Endothelial cell of umbilical vein (primary cell): ENCODE data around the gene C3orf70. TPM values are rescaled to one million over a fixed set of nuclear protein-coding genes. Genes with fewer than 3 reads are reported as not detected.

Experiments
- BruUV-seq: library from RNA; stranded (reverse); fragments of 400-500 nt; replicated peaks from 2 replicates; lab custom pipeline; 2021; lab: Mats Ljungman, UMichigan
- CTCF ChIA-PET: fragments of 300-600, 350-600 bp; sonication (Branson Sonifier 250); formaldehyde crosslinking; loops from one replicate; lab custom pipeline; 2021; ENCODE audit warnings: antibody characterized with exemption, inconsistent platforms; lab: Charles Lee
- POLR2A ChIA-PET: fragments of 300-600, 350-600 bp; sonication (Branson Sonifier 250); formaldehyde crosslinking; loops from one replicate; lab custom pipeline; 2021; ENCODE audit warnings: antibody characterized with exemption, inconsistent platforms; lab: Charles Lee
- DNase-seq: peaks from one replicate; pipeline ENCODE4 v3.0.0-alpha.2; 2011; ENCODE audit warnings: low read depth, low spot score
- FAIRE-seq: peaks from 2 replicates; lab custom pipeline; 2011; peaks lifted over from hg19 to GRCh38; lab: Jason Lieb, UNC
- H2AFZ ChIP-seq: 2 replicates; pipeline ENCODE4 v1.6.0; 2012; ENCODE audit warnings: low read depth, low read length, control low read depth, inconsistent platforms
- H3K27ac ChIP-seq: 2 replicates; pipeline ENCODE4 v1.5.1; 2011; ENCODE audit warnings: low read depth, mild to moderate bottlenecking, control low read depth, low read length, moderate library complexity; ENCODE audit not compliant: insufficient read depth
- H3K27me3 ChIP-seq, 2 experiments: 2 replicates each; pipeline versions ENCODE4 v1.6.0 to v1.6.1; 2011; ENCODE audit warnings: low read length in 2 of 2, mixed read lengths in 1 of 2; ENCODE audit not compliant: control insufficient read depth in 2 of 2, insufficient read depth in 2 of 2
- H3K36me3 ChIP-seq, 2 experiments: 2 replicates in 1 of 2; 3 replicates in 1 of 2; pipeline ENCODE4 v1.5.1; 2011; ENCODE audit warnings: low read length in 2 of 2, mild to moderate bottlenecking in 1 of 2, moderate library complexity in 1 of 2; ENCODE audit not compliant: control insufficient read depth in 2 of 2, insufficient read depth in 2 of 2; ENCODE audit errors: extremely low read depth in 1 of 2
- H3K4me1 ChIP-seq: 3 replicates; pipeline ENCODE4 v1.5.1; 2011; ENCODE audit warnings: mild to moderate bottlenecking, low read length; ENCODE audit not compliant: control insufficient read depth, insufficient read depth; ENCODE audit errors: extremely low read depth
- H3K4me2 ChIP-seq: 2 replicates; pipeline ENCODE4 v1.6.1; 2011; ENCODE audit warnings: low read length, control low read depth, mixed read lengths; ENCODE audit not compliant: insufficient read depth
- H3K4me3 ChIP-seq, 3 experiments: fragments of 200-600 bp in 1 of 3; sonication (generic), shearing (Covaris generic) in 1 of 3; replicated peaks in 1 of 3; 2 replicates each; pipeline ENCODE4 v1.5.1; 2011 to 2016; ENCODE audit warnings: control low read depth in 3 of 3, low read length in 3 of 3, mild to moderate bottlenecking in 2 of 3, inconsistent platforms in 1 of 3, low read depth in 1 of 3, moderate library complexity in 1 of 3; ENCODE audit not compliant: insufficient read depth in 1 of 3
- H3K79me2 ChIP-seq: 2 replicates; pipeline ENCODE4 v1.6.0; 2012; ENCODE audit warnings: low read length, inconsistent platforms; ENCODE audit not compliant: control insufficient read depth, insufficient read depth
- H3K9ac ChIP-seq: replicated peaks from 2 replicates; pipeline ENCODE3; 2011; ENCODE audit warnings: low read length, control low read depth; ENCODE audit not compliant: insufficient read depth; ENCODE audit errors: extremely low read depth
- H3K9me1 ChIP-seq: replicated peaks from 3 replicates; pipeline ENCODE4 v1.6.0; 2011; ENCODE audit warnings: mild to moderate bottlenecking, low read length; ENCODE audit not compliant: control insufficient read depth, insufficient read depth; ENCODE audit errors: extremely low read depth
- H3K9me3 ChIP-seq: replicated peaks from 2 replicates; pipeline ENCODE4 v1.5.1; 2012; ENCODE audit warnings: low read length, inconsistent platforms; ENCODE audit not compliant: control insufficient read depth, insufficient read depth
- H4K20me1 ChIP-seq: replicated peaks from 2 replicates; pipeline ENCODE3; 2011; ENCODE audit warnings: mild to moderate bottlenecking, low read length; ENCODE audit not compliant: control insufficient read depth, insufficient read depth; ENCODE audit errors: extremely low read depth
- EZH2 ChIP-seq: IDR thresholded peaks from 2 replicates; pipeline ENCODE4 v1.6.1; 2012; ENCODE audit warnings: borderline replicate concordance, low read depth, mild to moderate bottlenecking, moderate library complexity, low read length, inconsistent platforms; ENCODE audit not compliant: severe bottlenecking
- FOS ChIP-seq: IDR thresholded peaks from 2 replicates; pipeline ENCODE4 v1.6.1; 2011; ENCODE audit warnings: mild to moderate bottlenecking, low read length, moderate library complexity, borderline replicate concordance; ENCODE audit not compliant: insufficient read depth
- GATA2 ChIP-seq: IDR thresholded peaks from 2 replicates; pipeline ENCODE4 v1.7.0; 2011; ENCODE audit warnings: low read depth, mild to moderate bottlenecking, moderate library complexity, mixed read lengths, low read length; ENCODE audit not compliant: insufficient read length, insufficient read depth
- JUN ChIP-seq: IDR thresholded peaks from 2 replicates; pipeline ENCODE4 v1.6.1; 2011; ENCODE audit warnings: borderline replicate concordance, low read depth; ENCODE audit not compliant: insufficient read length, insufficient read depth
- MYC ChIP-seq: IDR thresholded peaks from one replicate; pipeline ENCODE4 v1.6.1; 2011; ENCODE audit warnings: mild to moderate bottlenecking, low read depth, low read length
- POLR2A ChIP-seq: IDR thresholded peaks from 2 replicates; pipeline ENCODE4 v1.6.1; 2012; ENCODE audit warnings: low read depth, mild to moderate bottlenecking, control low read depth, low read length
- POLR2AphosphoS5 ChIP-seq: IDR thresholded peaks from 2 replicates; pipeline ENCODE4 v1.6.1; 2012; ENCODE audit warnings: low read depth, mild to moderate bottlenecking, control low read depth, low read length, moderate library complexity; ENCODE audit not compliant: insufficient read depth
- dilution Hi-C: fragments of 300-500 bp; cut with MboI; formaldehyde crosslinking; loops from one replicate; pipeline ENCODE4 v1.15.0; 2019; ENCODE audit warnings: low sequenced_read_pairs; ENCODE audit not compliant: extremely low pct_ligation_motif_present
- intact Hi-C: fragments of 100-400 bp; cut with micrococcal nuclease; formaldehyde crosslinking; loops from one replicate; pipeline ENCODE4 v1.10.0; 2022
- polyA plus RNA-seq, 4 experiments: library from polyadenylated mRNA; depleted of rRNA in 3 of 4; stranded (reverse) in 3 of 4; unstranded in 1 of 4; fragments of >200 nt; gene quantifications; 2 replicates each; pipeline versions ENCODE4 v1.2.1 to v1.2.3, GENCODE V29; 2011 to 2012; ENCODE audit warnings: missing spikeins in 1 of 4
- total RNA-seq: library from RNA; stranded (reverse); gene quantifications from 2 replicates; pipeline ENCODE4 v1.2.3, GENCODE V29; 2021
- TF ChIP-seq, protein P1 (sequence below), 2 donors: IDR thresholded peaks; 1 replicate in 1 of 2; 2 replicates in 1 of 2; pipeline ENCODE4 v1.5.1; 2011; ENCODE audit warnings: low read length in 2 of 2, mild to moderate bottlenecking in 2 of 2, moderate library complexity in 2 of 2, control low read depth in 1 of 2, inconsistent platforms in 1 of 2, low read depth in 1 of 2; ENCODE audit not compliant: insufficient read depth in 1 of 2; ENCODE audit errors: extremely low read depth in 1 of 2
- TF ChIP-seq, protein P2 (sequence below): IDR thresholded peaks from 2 replicates; pipeline ENCODE4 v1.6.1; 2011; ENCODE audit not compliant: insufficient read depth, insufficient read length

Gene C3orf70
- total and polyA plus RNA-seq, 2 donors (not counting 3 experiments of a cell fraction or from before 2014, with no cell fraction given), result 0.08 to 0.20 TPM

DNA sequence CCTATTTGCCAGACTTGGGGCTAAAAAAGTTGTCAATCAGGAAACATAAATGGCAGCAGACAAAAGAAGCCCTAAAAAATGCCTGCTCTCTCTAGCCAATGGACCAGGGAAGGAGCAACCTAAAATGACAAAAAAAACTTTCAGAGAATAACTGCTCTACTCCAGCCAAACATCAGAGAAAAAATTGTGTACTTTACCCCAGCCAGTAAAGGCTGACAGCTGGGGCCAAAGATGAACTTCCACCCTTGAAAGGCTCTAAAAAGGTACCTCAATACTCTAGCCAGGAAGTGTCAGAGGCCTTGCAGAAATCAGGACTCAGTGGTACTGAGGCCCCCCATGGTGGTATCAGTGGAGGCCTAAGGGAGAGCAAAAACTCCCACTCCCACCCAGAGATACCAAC lies 18.4 kb downstream of the C3orf70 start:
- no peaks in the 10 kb centered on the region for H3K27me3 ChIP-seq
- TF ChIP-seq MYC, result no peak
- TF ChIP-seq, protein P1, sequence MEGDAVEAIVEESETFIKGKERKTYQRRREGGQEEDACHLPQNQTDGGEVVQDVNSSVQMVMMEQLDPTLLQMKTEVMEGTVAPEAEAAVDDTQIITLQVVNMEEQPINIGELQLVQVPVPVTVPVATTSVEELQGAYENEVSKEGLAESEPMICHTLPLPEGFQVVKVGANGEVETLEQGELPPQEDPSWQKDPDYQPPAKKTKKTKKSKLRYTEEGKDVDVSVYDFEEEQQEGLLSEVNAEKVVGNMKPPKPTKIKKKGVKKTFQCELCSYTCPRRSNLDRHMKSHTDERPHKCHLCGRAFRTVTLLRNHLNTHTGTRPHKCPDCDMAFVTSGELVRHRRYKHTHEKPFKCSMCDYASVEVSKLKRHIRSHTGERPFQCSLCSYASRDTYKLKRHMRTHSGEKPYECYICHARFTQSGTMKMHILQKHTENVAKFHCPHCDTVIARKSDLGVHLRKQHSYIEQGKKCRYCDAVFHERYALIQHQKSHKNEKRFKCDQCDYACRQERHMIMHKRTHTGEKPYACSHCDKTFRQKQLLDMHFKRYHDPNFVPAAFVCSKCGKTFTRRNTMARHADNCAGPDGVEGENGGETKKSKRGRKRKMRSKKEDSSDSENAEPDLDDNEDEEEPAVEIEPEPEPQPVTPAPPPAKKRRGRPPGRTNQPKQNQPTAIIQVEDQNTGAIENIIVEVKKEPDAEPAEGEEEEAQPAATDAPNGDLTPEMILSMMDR (IDR thresholded peaks at IDR 0.05; ENCODE audit: extremely low read depth in 1 of 2, insufficient read depth in 1 of 2, low read depth in 1 of 2, low read length in 2 of 2), result no peak
- no peak for TF ChIP-seq FOS
- TF ChIP-seq, protein P2, sequence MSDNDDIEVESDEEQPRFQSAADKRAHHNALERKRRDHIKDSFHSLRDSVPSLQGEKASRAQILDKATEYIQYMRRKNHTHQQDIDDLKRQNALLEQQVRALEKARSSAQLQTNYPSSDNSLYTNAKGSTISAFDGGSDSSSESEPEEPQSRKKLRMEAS, result no peak
- no peak for TF ChIP-seq POLR2AphosphoS5
- TF ChIP-seq POLR2A, result no peak
- no peak for TF ChIP-seq EZH2
- no peak for TF ChIP-seq GATA2
- TF ChIP-seq JUN, result no peak
- no peak overlapping the region for H3K27ac ChIP-seq
- H3K9me3 ChIP-seq, result no peaks in the 10 kb centered on the region
- H3K4me2 ChIP-seq, result no peak overlapping the region
- H3K9ac ChIP-seq, result no peak overlapping the region
- H3K4me3 ChIP-seq, result no peak overlapping the region
- BruUV-seq, result no TSS peak
- no peak for FAIRE-seq
- H3K4me1 ChIP-seq, result no peaks in the 10 kb centered on the region
- H2AFZ ChIP-seq, result no peak overlapping the region
- ChIA-PET POLR2A (no interaction called here), CTCF (no interaction called here)
- H4K20me1 ChIP-seq, result no peaks in the 10 kb centered on the region
- dilution Hi-C loops, result no loop called here
- H3K9me1 ChIP-seq, result no peaks in the 10 kb centered on the region
- H3K36me3 ChIP-seq, result no peaks in the 10 kb centered on the region
- no peak for DNase-seq
- intact Hi-C loops, result no loop called here
- no peaks in the 10 kb centered on the region for H3K79me2 ChIP-seq
